ENCODE measurements around the gene GNPDA1.

DNA sequence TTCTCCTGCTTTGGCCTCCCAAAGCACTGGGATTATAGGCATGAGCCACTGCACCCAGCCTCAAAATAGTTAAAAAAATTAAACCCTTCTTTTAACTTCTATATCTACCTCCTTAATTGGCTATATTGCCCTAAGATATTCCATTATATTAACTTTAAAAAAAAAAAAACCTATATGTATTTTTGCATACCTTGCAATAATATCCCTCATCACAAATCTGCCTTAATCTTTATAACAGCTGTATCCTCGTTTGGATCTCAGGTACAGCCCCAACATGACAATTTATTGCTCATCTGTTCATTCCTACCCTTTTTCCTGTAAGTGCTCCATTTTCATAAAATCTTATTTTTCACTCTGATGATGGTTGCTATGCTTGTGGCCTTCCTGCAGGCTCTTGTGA lies 12.7 kb downstream of the GNPDA1 start:
- TF ChIP-seq, protein P1, sequence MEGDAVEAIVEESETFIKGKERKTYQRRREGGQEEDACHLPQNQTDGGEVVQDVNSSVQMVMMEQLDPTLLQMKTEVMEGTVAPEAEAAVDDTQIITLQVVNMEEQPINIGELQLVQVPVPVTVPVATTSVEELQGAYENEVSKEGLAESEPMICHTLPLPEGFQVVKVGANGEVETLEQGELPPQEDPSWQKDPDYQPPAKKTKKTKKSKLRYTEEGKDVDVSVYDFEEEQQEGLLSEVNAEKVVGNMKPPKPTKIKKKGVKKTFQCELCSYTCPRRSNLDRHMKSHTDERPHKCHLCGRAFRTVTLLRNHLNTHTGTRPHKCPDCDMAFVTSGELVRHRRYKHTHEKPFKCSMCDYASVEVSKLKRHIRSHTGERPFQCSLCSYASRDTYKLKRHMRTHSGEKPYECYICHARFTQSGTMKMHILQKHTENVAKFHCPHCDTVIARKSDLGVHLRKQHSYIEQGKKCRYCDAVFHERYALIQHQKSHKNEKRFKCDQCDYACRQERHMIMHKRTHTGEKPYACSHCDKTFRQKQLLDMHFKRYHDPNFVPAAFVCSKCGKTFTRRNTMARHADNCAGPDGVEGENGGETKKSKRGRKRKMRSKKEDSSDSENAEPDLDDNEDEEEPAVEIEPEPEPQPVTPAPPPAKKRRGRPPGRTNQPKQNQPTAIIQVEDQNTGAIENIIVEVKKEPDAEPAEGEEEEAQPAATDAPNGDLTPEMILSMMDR (IDR thresholded peaks at IDR 0.05 in 4 of 5, conservative IDR thresholded peaks at IDR 0.05 in 1 of 5), result no peak
- no peak for TF ChIP-seq POLR2A (IDR thresholded peaks at IDR 0.05)

All from gastrocnemius medialis (tissue), 4 donors.